Neutrophil (primary cell): ENCODE results near the gene BCAS3.

Experiments
- H3K27ac ChIP-seq: fragments of 200-600 bp; sonication (generic); 2 replicates; pipeline ENCODE4 v1.5.1; 2016; ENCODE audit warnings: mild to moderate bottlenecking, moderate library complexity
- H3K27me3 ChIP-seq: fragments of 200-600 bp; sonication (generic); 2 replicates; pipeline ENCODE4 v1.6.0; 2016; ENCODE audit warnings: mild to moderate bottlenecking
- H3K36me3 ChIP-seq: fragments of 200-600 bp; sonication (generic); 2 replicates; pipeline ENCODE4 v1.5.1; 2017
- H3K4me1 ChIP-seq, 2 experiments: fragments of 200-600 bp in 1 of 2; sonication (generic) in 1 of 2; 1 replicate in 1 of 2; 2 replicates in 1 of 2; pipeline versions ENCODE4 v1.5.1 to v1.6.1; 2013 to 2016; ENCODE audit warnings: low read depth in 1 of 2, low read length in 1 of 2, mild to moderate bottlenecking in 1 of 2, moderate library complexity in 1 of 2; ENCODE audit not compliant: control insufficient read depth in 1 of 2, insufficient read depth in 1 of 2
- H3K4me3 ChIP-seq, 2 experiments: fragments of 200-600 bp in 1 of 2; sonication (generic) in 1 of 2; 1 replicate in 1 of 2; 2 replicates in 1 of 2; pipeline ENCODE4 v1.5.1; 2013 to 2016; ENCODE audit warnings: low read depth in 1 of 2, low read length in 1 of 2, mild to moderate bottlenecking in 1 of 2, moderate library complexity in 1 of 2
- H3K9me3 ChIP-seq: fragments of 200-600 bp; sonication (generic); 2 replicates; pipeline ENCODE4 v1.5.1; 2016
- CTCF ChIP-seq: fragments of 200-600 bp; sonication (generic); IDR thresholded peaks from 2 replicates; pipeline ENCODE4 v1.5.1; 2016; ENCODE audit warnings: antibody characterized with exemption

Gene BCAS3

GRCh38 chr17:60944751-60945150 lies 267.1 kb downstream of the BCAS3 start:
- no peaks in the 10 kb centered on the region for H3K9me3 ChIP-seq
- no peak overlapping the region for H3K27ac ChIP-seq
- H3K27me3 ChIP-seq, result no peaks in the 10 kb centered on the region
- H3K4me1 ChIP-seq, result no peaks in the 10 kb centered on the region
- H3K36me3 ChIP-seq, result no peaks in the 10 kb centered on the region
- no peak overlapping the region for H3K4me3 ChIP-seq
- TF ChIP-seq CTCF, result no peak

DNA sequence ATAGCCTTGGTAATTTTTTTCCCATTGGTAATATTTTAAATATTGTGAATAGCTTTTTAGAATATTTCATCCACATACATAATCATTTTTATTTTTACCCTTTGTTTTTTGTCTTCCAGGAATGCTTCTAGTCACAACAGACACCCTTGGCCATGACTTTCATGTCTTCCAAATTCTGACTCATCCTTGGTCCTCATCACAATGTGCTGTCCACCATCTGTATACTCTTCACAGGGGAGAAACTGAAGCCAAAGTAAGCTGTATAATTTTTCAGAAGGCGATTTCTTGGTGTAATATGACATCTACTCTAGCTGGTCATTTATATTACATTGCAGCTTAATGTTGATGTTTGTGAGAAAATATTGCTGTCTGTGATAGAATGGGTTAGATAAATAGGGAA lies 269.4 kb downstream of the BCAS3 start:
- Histone ChIP-seq H3K9me3 (no peaks in the 10 kb centered on the region), H3K27me3 (no peaks in the 10 kb centered on the region), H3K27ac (no peak overlapping the region), H3K36me3 (no peaks in the 10 kb centered on the region), H3K4me3 (no peak overlapping the region), H3K4me1 (no peaks in the 10 kb centered on the region)
- no peak for TF ChIP-seq CTCF

GRCh38 chr17:60947543-60947942 lies 269.9 kb downstream of the BCAS3 start:
- Histone ChIP-seq H3K36me3 (no peaks in the 10 kb centered on the region), H3K27ac (no peak overlapping the region), H3K27me3 (no peaks in the 10 kb centered on the region), H3K4me1 (no peaks in the 10 kb centered on the region), H3K9me3 (no peaks in the 10 kb centered on the region), H3K4me3 (no peak overlapping the region)
- TF ChIP-seq CTCF, result no peak

DNA sequence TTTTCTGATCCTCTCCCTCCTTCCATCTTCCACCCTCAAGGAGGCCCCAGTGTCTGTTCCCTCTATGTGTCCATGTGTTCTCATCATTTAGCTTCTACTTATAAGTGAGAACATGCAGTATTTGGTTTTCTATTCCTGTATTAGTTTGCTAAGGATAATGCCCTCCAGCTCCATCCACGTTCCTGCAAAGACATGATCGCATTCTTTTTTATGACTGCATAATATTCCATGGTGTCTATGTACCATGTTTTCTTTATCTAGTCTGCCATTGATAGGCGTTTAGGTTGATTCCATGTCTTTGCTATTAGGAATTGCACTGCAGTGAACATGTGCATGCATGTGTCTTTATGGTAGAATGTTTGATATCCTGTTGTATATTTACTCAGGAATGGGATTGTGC lies 275.1 kb downstream of the BCAS3 start:
- no peaks in the 10 kb centered on the region for H3K4me1 ChIP-seq
- H3K4me3 ChIP-seq, result no peak overlapping the region
- no peaks in the 10 kb centered on the region for H3K27me3 ChIP-seq
- H3K27ac ChIP-seq, result no peak overlapping the region
- no peaks in the 10 kb centered on the region for H3K36me3 ChIP-seq
- no peaks in the 10 kb centered on the region for H3K9me3 ChIP-seq
- no peak for TF ChIP-seq CTCF

DNA sequence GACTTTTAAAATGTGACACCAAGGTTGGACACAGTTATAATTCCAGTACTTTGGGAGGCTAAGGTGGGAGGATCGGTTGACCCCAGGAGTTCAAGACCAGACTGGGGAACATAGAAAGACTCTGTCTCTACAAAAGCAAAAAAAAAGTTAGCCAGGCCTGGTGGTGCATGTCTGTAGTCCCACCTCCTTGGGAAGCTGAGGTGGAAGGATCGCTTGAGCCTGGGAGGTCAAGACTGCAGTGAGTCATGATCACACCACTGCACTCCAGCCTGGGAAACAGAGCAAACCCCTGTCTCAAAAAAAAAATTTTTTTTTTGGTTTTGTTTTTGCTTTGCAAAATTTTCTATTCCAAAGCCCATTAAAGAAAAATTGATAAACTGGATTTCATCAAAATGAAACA lies 281.4 kb downstream of the BCAS3 start:
- no peak for TF ChIP-seq CTCF
- Histone ChIP-seq H3K27me3 (no peaks in the 10 kb centered on the region), H3K9me3 (no peaks in the 10 kb centered on the region)

DNA sequence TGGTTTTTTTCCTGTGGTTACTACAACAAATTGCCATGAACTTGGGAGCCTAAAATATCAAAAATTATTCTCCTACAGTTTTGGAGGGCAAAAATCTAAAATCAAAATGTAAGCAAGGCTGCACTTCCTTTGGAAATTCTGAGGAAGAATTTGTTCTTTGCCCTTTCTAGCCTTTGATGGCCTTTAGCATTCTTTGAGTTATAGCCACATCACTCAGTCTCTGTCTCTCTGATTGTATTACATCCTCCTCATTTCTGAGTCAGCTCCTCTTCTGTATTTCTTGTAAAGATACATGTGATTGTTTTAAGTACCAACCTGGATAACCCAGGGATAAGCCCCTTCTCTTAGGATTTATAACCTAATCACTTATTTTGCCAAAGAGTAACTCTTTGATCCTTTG lies 282.0 kb downstream of the BCAS3 start:
- TF ChIP-seq CTCF, result no peak
- no peak overlapping the region for H3K4me3 ChIP-seq
- H3K27ac ChIP-seq, result no peak overlapping the region
- no peaks in the 10 kb centered on the region for H3K27me3 ChIP-seq
- no peaks in the 10 kb centered on the region for H3K4me1 ChIP-seq
- no peaks in the 10 kb centered on the region for H3K36me3 ChIP-seq
- H3K9me3 ChIP-seq, result no peaks in the 10 kb centered on the region

More for the DNA sequence above, 281.4 kb downstream of the BCAS3 start:
- H3K36me3 ChIP-seq, result no peaks in the 10 kb centered on the region
- no peak overlapping the region for H3K4me3 ChIP-seq
- H3K4me1 ChIP-seq, result no peaks in the 10 kb centered on the region
- H3K27ac ChIP-seq, result no peak overlapping the region
